HUES64 (cell line): Measurements from ENCODE around the gene SMYD1.
A peak's percentile ranks its signal among the peaks of the same experiment; 100 is the strongest.

Source experiments
- H3K27ac ChIP-seq: 2 replicates; pipeline ENCODE4 v1.7.0; 2013; ENCODE audit warnings: low read depth, low read length, inconsistent platforms
- H3K27me3 ChIP-seq: 2 replicates; pipeline ENCODE4 v1.6.1; 2013; ENCODE audit warnings: mild to moderate bottlenecking, low read length; ENCODE audit not compliant: insufficient read depth
- H3K36me3 ChIP-seq: 2 replicates; pipeline ENCODE4 v1.6.1; 2013; ENCODE audit warnings: mild to moderate bottlenecking, low read length; ENCODE audit not compliant: insufficient read depth
- H3K4me1 ChIP-seq: 2 replicates; pipeline ENCODE4 v1.6.1; 2013; ENCODE audit warnings: mild to moderate bottlenecking, low read length, moderate library complexity; ENCODE audit not compliant: insufficient read depth
- H3K4me3 ChIP-seq: 2 replicates; pipeline ENCODE4 v1.5.1; 2013; ENCODE audit warnings: mild to moderate bottlenecking, low read length, moderate library complexity
- H3K9ac ChIP-seq: 2 replicates; pipeline ENCODE4 v1.6.1; 2013; ENCODE audit warnings: mild to moderate bottlenecking, low read depth, low read length
- H3K9me3 ChIP-seq: 2 replicates; pipeline ENCODE4 v1.6.1; 2013; ENCODE audit warnings: low read depth, low read length; ENCODE audit not compliant: insufficient read depth
- WGBS: fragments of 150-250, 120-280 bp; methylation state at CpG from one replicate; pipeline ENCODE4 v1.1.7; 2013; ENCODE audit warnings: missing lambda C conversion rate; 5-methylcytosine and 5-hydroxymethylcytosine counted together

Gene SMYD1

DNA sequence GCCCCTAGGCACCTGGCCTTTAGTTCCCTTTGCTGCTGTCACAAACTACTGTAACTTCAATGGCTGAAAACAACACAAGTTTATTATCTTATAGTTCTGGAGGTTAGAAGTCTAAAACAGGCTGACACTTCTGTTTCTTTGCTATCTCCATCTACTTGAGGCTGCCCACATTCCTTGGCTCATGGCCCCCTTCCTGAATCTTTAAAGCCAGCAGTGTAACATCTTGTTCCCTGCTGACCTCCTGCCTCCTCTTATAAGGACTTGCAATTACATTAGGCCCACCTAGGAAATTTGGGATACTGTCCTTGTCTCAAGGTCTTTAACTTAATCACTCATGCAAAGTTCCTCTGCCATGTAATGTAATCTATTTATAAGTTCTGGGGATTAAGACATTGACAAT, 6.5 kb downstream of the SMYD1 start:
- no peak overlapping the region for H3K27ac ChIP-seq
- H3K9me3 ChIP-seq = no peaks in the 10 kb centered on the region; the same call in 1 of the 2 replicates
- H3K9ac ChIP-seq = no peak overlapping the region
- no peaks in the 10 kb centered on the region for H3K27me3 ChIP-seq
- H3K4me1 ChIP-seq = no peaks in the 10 kb centered on the region
- no peak overlapping the region for H3K4me3 ChIP-seq
- H3K36me3 ChIP-seq = no peaks in the 10 kb centered on the region

DNA sequence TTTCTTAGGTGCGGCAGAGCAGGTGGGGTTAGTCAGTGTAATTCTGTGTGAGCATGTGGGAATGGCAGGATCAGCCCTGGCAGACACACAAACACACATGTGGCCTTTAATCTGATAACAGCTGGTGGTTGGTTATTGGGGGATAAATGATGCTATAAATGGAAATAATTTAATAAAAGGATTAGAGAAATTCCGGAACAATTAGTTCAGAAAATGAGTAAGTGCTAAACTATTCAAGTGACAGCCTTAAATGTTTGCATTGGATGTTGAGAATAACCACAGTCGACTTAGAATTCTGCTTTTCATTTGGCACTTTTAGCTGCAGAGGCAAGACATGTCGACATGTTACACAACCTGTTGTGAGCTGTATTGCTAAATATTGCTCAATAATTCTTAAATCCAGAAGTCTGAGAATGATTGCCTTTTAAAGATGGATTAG, 7.2 kb downstream of the SMYD1 start:
- H3K4me1 ChIP-seq = no peaks in the 10 kb centered on the region
- no peaks in the 10 kb centered on the region; the same call in 1 of the 2 replicates for H3K9me3 ChIP-seq
- H3K36me3 ChIP-seq = no peaks in the 10 kb centered on the region
- H3K27me3 ChIP-seq = no peaks in the 10 kb centered on the region
- H3K27ac ChIP-seq = no peak overlapping the region
- no peak overlapping the region for H3K4me3 ChIP-seq
- no peak overlapping the region for H3K9ac ChIP-seq
- 94% methylated on average over 4 of the region's 4 CpGs for WGBS

DNA sequence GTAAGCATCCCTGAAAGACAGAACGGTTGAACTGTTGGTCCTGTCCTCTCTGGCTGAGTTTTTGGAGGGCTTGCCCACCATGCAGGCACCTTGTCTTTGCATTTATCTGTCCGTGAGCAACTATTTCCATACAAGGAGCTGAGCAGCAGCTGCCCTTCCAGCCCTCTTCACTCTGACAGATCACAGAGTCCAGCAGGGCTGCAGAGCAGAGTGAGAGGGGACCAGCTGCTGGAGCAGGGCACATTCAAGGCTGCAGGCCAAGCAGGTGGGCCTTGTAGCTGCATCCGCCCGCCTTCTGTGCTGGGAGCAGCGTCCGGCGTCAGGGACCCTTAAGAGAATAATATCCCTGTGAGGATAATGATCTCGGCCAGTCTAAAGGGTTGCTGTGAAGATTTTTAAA, 9.5 kb downstream of the SMYD1 start:
- 91% methylated on average over 8 of the region's 8 CpGs for WGBS
- Histone ChIP-seq H3K9ac (no peak overlapping the region), H3K27me3 (no peaks in the 10 kb centered on the region), H3K4me3 (no peak overlapping the region), H3K4me1 (no peaks in the 10 kb centered on the region), H3K36me3 (no peaks in the 10 kb centered on the region), H3K27ac (no peak overlapping the region), H3K9me3 (no peaks in the 10 kb centered on the region; the same call in 1 of the 2 replicates)

DNA sequence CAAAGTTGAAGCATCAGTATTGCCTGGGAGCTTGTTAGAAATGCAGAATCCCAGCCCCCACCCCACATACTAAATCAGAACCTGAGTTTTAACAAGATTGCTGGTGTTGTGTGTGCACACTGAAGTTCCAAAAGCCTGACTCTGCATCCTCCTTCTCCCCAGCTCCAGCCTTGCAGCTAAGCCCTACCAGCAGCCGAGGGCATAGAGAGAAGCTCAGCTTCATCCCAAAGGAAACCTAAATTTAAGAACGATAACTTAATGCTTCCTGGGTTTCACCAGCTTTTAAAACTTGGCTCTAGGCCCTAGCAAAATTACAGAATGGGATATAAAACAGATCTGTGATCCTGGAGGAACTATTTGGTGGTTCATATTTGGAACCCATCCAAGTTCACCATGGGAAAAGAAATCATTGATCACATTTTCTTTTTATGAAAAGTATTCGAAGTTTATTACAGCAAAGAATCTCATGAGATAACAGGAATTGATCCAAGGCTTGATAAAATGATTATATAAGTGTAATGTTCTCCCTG, 11.1 kb downstream of the SMYD1 start:
- Histone ChIP-seq H3K27me3 (no peaks in the 10 kb centered on the region), H3K9me3 (no peaks in the 10 kb centered on the region; the same call in 1 of the 2 replicates), H3K27ac (no peak overlapping the region), H3K36me3 (no peaks in the 10 kb centered on the region), H3K9ac (no peak overlapping the region), H3K4me3 (no peak overlapping the region), H3K4me1 (peaks cover 10% of the 10 kb centered on the region)
- 71% methylated on average over 3 of the region's 3 CpGs for WGBS

DNA sequence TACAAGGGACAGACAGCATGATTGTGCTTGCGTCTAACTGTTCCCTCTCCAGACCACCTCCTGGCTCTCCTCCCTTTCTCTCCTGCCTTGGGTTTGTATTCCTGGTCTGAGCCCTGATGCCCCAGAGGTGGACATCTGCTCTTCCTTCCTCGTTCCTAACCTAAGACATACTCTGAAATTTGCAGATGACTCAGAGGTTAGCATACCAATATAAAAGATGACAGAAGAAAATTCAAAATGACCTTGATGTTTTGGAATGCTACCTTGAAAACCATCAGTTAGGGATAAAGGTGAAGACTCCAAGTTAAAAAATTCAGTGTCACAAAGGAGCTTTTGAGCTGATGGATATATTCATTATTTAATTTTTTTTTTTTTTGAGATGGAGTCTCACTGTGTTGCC, 12.9 kb downstream of the SMYD1 start:
- whole genome bisulfite sequencing = 90% methylated on average over 2 of the region's 2 CpGs
- Histone ChIP-seq H3K27me3 (no peaks in the 10 kb centered on the region), H3K4me1 (peaks cover 10% of the 10 kb centered on the region), H3K36me3 (no peaks in the 10 kb centered on the region), H3K9me3 (no peaks in the 10 kb centered on the region), H3K9ac (no peak overlapping the region), H3K27ac (no peak overlapping the region), H3K4me3 (no peak overlapping the region)

DNA sequence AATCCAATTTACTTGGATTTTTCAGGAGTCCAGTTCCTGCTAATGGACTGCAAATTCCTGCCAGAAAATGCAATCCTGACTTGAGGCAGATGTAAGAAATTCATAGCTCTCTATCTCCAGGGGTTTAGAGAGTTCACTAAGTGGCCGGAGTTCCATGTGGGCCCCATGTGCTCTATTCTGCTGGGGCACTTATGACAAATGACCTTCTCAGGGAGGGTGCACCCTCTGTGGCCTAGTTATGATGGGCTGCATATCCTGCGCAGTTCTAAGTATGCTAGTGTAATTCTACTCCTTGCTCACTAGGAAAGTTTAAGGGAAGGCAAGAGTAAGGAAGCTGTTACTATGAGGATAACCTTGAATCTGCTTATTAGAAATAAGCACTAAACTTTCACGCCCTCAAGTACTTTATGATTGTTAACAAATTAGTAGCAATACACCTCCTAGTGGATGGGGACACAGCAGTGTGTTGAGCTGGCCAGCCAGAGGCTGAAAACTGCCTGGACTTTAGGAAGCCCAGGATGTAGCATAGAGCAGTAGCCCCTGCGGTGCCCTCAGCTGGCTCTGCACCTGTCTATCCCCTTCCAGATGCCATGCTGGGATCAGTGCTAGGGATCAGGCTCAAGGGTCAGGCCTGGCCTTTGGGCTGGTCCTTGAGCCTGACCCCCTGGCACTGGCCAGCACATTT, 14.4 kb downstream of the SMYD1 start:
- Histone ChIP-seq H3K36me3 (no peaks in the 10 kb centered on the region), H3K4me3 (no peak overlapping the region), H3K27me3 (no peaks in the 10 kb centered on the region), H3K9ac (no peak overlapping the region), H3K4me1 (peaks cover 10% of the 10 kb centered on the region), H3K9me3 (no peaks in the 10 kb centered on the region), H3K27ac (peak overlapping the region; percentile 50; the same call in 1 of the 2 replicates)
- 90% methylated on average over 4 of the region's 4 CpGs for WGBS

DNA sequence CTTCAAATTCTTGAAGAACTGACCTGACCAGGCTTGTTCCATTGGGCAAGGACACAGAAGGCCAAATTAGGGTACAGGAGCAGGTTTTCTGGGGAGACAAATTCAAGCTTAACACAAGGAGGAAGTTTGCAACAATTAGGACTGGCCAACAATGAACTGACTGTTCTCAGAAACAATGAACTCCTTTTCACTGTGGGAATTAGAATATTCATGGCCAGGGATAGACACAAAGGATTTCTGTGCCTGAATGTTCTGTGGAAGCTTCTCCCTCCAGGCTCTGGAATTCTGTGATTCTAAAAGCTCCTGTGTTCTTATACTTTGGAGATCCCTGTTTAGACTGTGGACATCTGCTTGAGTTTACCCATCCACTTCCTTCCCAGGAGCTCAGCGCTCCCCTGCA, 15.2 kb downstream of the SMYD1 start:
- peaks cover 10% of the 10 kb centered on the region for H3K4me1 ChIP-seq
- H3K4me3 ChIP-seq = no peak overlapping the region
- no peak overlapping the region for H3K9ac ChIP-seq
- H3K27me3 ChIP-seq = no peaks in the 10 kb centered on the region
- WGBS = 78% methylated on average over 1 of the region's 1 CpG
- peak overlapping the region; percentile 51; the same call in 1 of the 2 replicates for H3K27ac ChIP-seq
- H3K36me3 ChIP-seq = no peaks in the 10 kb centered on the region
- no peaks in the 10 kb centered on the region for H3K9me3 ChIP-seq

DNA sequence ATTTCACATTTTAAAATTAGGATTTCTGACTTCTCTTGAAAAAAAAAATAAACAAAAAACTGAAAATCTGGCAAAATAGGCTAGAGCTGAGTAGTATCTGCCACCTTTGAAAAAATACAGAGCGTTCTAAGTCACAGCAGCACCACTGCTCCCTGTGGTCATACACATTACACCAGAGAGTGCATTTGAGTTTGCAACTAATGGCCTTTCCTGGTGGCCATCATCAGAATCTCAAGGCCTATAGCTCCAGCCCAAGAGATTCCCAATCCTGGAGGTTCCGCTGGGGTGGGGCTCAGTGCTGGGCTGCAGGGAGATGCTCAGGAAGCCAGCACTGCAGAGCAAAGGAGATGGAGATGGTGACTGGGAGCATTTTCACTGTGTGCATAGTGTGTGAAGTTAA, 17.5 kb downstream of the SMYD1 start:
- Histone ChIP-seq H3K27me3 (no peaks in the 10 kb centered on the region), H3K36me3 (no peaks in the 10 kb centered on the region), H3K9me3 (no peaks in the 10 kb centered on the region), H3K27ac (no peak overlapping the region), H3K4me3 (no peak overlapping the region), H3K4me1 (peaks cover 10% of the 10 kb centered on the region), H3K9ac (no peak overlapping the region)
- WGBS = 93% methylated on average over 2 of the region's 2 CpGs

DNA sequence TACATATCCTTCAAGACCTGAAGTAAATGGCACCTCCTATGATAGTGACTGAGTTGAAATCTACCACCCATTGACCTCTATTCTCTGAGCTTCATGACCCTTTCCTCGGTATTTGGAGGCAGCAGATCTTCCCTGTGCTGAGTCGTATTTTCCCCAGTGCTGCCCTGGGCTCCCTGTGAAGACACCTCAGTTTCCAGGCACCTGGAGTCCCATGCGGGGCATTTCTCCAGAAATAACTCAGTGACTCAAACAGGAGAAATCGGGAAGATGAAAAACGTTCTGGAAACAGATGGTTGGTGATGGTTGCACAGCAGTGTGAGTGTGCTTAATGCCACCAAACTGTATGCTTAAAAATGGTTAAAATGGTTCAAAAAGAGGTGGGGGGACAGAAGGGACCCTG, 18.0 kb downstream of the SMYD1 start:
- Histone ChIP-seq H3K27me3 (no peaks in the 10 kb centered on the region), H3K4me1 (peaks cover 10% of the 10 kb centered on the region), H3K9ac (no peak overlapping the region), H3K36me3 (no peaks in the 10 kb centered on the region), H3K9me3 (no peaks in the 10 kb centered on the region), H3K27ac (no peak overlapping the region), H3K4me3 (no peak overlapping the region)
- WGBS = 91% methylated on average over 5 of the region's 5 CpGs

DNA sequence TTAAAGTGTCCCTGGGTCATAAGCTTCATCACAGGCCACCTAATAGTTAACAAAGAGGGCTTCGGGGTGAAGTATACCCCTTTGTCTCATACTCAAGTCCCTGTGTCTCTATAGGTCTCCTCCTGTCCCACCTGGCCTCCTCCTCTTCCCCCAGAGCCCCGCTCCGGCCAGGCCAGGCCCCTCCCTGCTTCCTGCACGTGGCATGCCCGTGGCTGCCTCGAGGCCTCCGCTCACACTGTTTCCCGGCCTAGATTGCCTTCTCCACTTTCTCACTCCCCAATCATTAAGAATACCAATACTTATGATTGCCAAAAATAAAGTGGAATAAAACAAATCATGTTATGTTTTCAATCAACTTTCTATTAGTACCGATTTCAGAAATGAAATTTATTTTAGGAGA, 18.8 kb downstream of the SMYD1 start:
- Histone ChIP-seq H3K27me3 (no peaks in the 10 kb centered on the region), H3K9me3 (no peaks in the 10 kb centered on the region), H3K36me3 (no peaks in the 10 kb centered on the region), H3K4me3 (no peak overlapping the region), H3K27ac (no peak overlapping the region), H3K9ac (no peak overlapping the region), H3K4me1 (peaks cover 10% of the 10 kb centered on the region)
- 95% methylated on average over 8 of the region's 9 CpGs for WGBS

DNA sequence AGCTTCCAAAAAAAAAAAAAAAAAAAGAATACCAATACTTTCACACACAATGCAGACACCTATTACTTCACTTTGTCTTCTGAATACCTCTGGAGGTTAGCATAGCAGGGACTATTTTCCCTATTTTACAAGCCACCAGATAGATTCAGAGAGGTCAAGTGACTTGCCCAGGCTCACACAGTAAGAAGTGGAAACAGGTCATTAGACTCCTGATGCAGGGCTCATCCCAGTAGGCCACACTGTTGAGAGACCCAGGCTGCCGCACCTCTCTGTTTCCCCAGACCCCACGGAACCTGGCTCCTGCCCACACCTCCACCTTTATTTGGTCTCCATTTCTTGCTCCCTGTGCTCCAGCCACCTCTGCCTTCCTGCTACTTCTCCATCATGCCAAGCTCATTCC, 19.4 kb downstream of the SMYD1 start:
- Histone ChIP-seq H3K27ac (no peak overlapping the region), H3K4me3 (no peak overlapping the region), H3K9me3 (no peaks in the 10 kb centered on the region), H3K4me1 (peaks cover 10% of the 10 kb centered on the region), H3K36me3 (no peaks in the 10 kb centered on the region), H3K27me3 (no peaks in the 10 kb centered on the region), H3K9ac (no peak overlapping the region)
- WGBS = 94% methylated on average over 2 of the region's 2 CpGs

DNA sequence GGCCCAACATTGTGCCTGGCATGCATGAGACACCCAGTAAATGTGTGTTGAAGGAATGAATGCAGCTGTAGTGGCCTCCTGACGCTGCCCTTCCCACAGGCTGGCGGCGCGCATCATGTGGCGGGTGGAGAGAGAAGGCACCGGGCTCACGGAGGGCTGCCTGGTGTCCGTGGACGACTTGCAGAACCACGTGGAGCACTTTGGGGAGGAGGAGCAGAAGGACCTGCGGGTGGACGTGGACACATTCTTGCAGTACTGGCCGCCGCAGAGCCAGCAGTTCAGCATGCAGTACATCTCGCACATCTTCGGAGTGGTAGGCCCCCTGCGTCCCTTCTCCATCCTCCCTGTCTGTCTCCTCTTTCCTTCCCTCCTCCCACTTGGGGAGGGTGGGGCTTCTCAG, 20.1 kb downstream of the SMYD1 start:
- peaks cover 5% of the 10 kb centered on the region for H3K4me1 ChIP-seq
- H3K4me3 ChIP-seq = no peak overlapping the region
- no peaks in the 10 kb centered on the region for H3K9me3 ChIP-seq
- H3K27ac ChIP-seq = no peak overlapping the region
- no peak overlapping the region for H3K9ac ChIP-seq
- no peaks in the 10 kb centered on the region for H3K27me3 ChIP-seq
- H3K36me3 ChIP-seq = no peaks in the 10 kb centered on the region
- WGBS = 91% methylated on average over 17 of the region's 17 CpGs
